ENCODE measurements around the gene TNRC18. TPM values are rescaled to one million over a fixed set of nuclear protein-coding genes. Genes with fewer than 3 reads are reported as not detected.

TNRC18 gene
- total RNA-seq, 1 experiment from 2014 or later: 159 TPM

DNA sequence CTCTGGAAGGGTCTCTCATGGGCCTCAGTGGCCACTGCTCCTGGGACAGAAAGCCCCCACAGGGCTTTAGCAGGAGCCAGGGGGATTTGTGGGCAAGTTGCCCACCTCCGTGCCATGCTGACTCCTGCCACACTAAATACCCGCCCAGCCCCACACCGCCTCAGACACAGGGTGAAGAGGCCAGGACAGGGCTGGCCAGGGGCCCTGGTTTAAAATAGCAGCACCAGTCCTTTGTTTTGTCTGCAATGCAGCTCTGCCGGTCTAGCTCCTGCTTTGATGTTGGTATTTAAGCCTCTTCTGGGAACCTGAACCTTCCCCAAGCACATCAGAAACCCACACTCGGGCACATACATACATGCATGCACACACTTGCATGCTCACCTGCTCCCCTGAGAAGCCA, 14.4 kb upstream of the TNRC18 start:
- DNase-seq: no peak
- no peak overlapping the region for H3K4me2 ChIP-seq
- no peaks in the 10 kb centered on the region for H3K9me2 ChIP-seq (ENCODE audit: insufficient read depth)
- TF ChIP-seq, protein P1, sequence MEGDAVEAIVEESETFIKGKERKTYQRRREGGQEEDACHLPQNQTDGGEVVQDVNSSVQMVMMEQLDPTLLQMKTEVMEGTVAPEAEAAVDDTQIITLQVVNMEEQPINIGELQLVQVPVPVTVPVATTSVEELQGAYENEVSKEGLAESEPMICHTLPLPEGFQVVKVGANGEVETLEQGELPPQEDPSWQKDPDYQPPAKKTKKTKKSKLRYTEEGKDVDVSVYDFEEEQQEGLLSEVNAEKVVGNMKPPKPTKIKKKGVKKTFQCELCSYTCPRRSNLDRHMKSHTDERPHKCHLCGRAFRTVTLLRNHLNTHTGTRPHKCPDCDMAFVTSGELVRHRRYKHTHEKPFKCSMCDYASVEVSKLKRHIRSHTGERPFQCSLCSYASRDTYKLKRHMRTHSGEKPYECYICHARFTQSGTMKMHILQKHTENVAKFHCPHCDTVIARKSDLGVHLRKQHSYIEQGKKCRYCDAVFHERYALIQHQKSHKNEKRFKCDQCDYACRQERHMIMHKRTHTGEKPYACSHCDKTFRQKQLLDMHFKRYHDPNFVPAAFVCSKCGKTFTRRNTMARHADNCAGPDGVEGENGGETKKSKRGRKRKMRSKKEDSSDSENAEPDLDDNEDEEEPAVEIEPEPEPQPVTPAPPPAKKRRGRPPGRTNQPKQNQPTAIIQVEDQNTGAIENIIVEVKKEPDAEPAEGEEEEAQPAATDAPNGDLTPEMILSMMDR (conservative IDR thresholded peaks at IDR 0.05): no peak
- TF ChIP-seq EZH2 (IDR thresholded peaks at IDR 0.05; ENCODE audit: low read depth): no peak
- peaks cover 69% of the 10 kb centered on the region for H4K20me1 ChIP-seq (ENCODE audit: insufficient read depth)
- POLR2A ChIA-PET (ENCODE audit: unreplicated experiment): no interaction called here
- no TSS peak for BruUV-seq (replicated peaks)
- intact Hi-C loops (cut with micrococcal nuclease; ENCODE audit: unreplicated experiment): no loop called here
- CTCF ChIA-PET: interaction anchor here (0.6 to 0.7 kb wide), 2 partner anchors 193 to 199 kb away, joined by 4 to 7 read pairs; no protein-coding TSS in a partner anchor
- no peaks in the 10 kb centered on the region for H3K27me3 ChIP-seq (ENCODE audit: insufficient read depth, low read depth)
- H3K79me2 ChIP-seq (ENCODE audit: low read depth): peaks cover 4% of the 10 kb centered on the region; the same call in 1 of the 2 replicates
- H3K36me3 ChIP-seq (ENCODE audit: low read depth): 0 out of 2 replicates have a peak, but pooled peaks cover 4% of the 10 kb centered on the region
- H2AFZ ChIP-seq: no peak overlapping the region
- no peak overlapping the region for H3K4me3 ChIP-seq
- 0 out of 2 replicates have a peak, but pooled peaks cover 4% of the 10 kb centered on the region for H3K9me3 ChIP-seq (ENCODE audit: insufficient read depth, low read depth)
- no peaks in the 10 kb centered on the region for H3K4me1 ChIP-seq (replicated peaks; ENCODE audit: insufficient read depth)
- H3F3A ChIP-seq (ENCODE audit: insufficient read depth, low read depth): peaks cover 20% of the 10 kb centered on the region; the same call in 1 of the 2 replicates
- H3K27ac ChIP-seq: no peak overlapping the region

DNA sequence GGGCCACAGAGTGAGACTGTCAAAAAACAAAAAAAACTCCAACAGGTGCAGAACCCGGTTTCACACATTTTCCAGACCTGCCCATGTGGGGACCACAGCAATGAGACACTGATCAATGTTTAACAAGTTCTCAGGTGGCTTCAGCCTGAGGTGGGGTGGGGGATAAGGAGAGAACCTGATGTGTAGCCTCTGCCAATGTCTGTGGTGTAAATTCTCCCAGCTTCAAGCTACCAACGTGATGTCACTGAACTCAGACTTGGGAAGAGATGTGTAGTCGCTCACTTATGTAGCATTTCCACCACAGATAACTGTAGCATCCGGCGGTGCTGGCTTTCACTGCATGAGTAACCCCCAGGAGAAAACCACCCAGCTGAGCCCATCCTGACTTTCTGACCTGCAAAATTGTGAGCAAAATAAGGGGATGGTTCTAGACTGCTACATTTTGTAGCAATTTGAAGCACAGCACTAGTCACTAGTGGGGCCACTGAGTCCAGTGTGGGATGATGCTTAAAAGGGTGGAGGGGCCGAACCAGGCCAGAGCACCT, 13.8 kb upstream of the TNRC18 start:
- 0 out of 2 replicates have a peak, but pooled peaks cover 6% of the 10 kb centered on the region for H3K36me3 ChIP-seq (ENCODE audit: low read depth)
- peaks cover 69% of the 10 kb centered on the region for H4K20me1 ChIP-seq (ENCODE audit: insufficient read depth)
- peaks cover 10% of the 10 kb centered on the region for H3K79me2 ChIP-seq (ENCODE audit: low read depth)
- no peak for TF ChIP-seq EZH2 (IDR thresholded peaks at IDR 0.05; ENCODE audit: low read depth)
- TF ChIP-seq, protein P1 (conservative IDR thresholded peaks at IDR 0.05): no peak
- H3F3A ChIP-seq (ENCODE audit: insufficient read depth, low read depth): peaks cover 19% of the 10 kb centered on the region; the same call in 1 of the 2 replicates
- no peaks in the 10 kb centered on the region for H3K27me3 ChIP-seq (ENCODE audit: insufficient read depth, low read depth)
- no peak overlapping the region for H3K27ac ChIP-seq
- H3K4me1 ChIP-seq (replicated peaks; ENCODE audit: insufficient read depth): no peaks in the 10 kb centered on the region
- ChIA-PET POLR2A (ENCODE audit: unreplicated experiment) (interaction anchor here (0.6 kb wide), 1 partner anchor 48 kb away, joined by 15 read pairs; no protein-coding TSS in a partner anchor), CTCF (no interaction called here)
- H3K9me2 ChIP-seq (ENCODE audit: insufficient read depth): no peaks in the 10 kb centered on the region
- H2AFZ ChIP-seq: no peak overlapping the region
- no peak overlapping the region for H3K4me3 ChIP-seq
- BruUV-seq (replicated peaks): no TSS peak
- DNase-seq: no peak
- intact Hi-C loops (cut with micrococcal nuclease; ENCODE audit: unreplicated experiment): no loop called here
- H3K4me2 ChIP-seq: no peak overlapping the region
- H3K9me3 ChIP-seq (ENCODE audit: insufficient read depth, low read depth): 0 out of 2 replicates have a peak, but pooled peaks cover 5% of the 10 kb centered on the region

DNA sequence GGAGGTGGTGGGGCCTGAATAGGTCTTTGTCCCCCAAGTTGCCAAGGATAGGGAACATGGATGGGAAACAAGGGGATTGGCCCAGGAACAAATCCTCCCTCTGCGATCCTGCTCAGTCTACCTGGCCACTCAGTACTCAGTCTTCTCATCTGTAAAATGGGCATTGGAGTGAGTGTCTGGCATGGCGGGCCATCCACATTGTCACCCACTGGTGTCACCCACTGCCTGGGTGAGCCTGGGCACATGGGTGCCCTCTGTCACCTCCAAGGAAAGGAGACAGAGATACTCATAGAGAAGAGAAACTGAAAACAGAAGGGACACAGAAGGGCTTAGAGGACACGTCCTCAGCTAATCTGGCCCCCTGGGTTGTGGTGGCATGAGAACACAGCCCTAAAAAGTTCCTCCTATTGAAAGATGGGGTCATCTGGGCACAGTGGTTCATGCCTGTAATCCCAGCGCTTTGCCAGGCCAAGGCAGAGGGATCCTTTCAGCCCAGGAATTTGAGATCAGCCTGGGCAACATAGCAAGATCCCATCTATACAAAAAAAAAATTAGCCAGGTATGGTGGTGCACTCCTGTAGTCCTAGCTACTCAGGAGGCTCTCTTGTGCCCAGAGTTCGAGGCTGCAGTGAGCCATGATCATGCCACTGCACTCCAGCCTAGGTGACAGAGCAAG, 12.5 kb upstream of the TNRC18 start:
- H3K4me2 ChIP-seq: no peak overlapping the region
- H3F3A ChIP-seq (ENCODE audit: insufficient read depth, low read depth): peaks cover 18% of the 10 kb centered on the region; the same call in 1 of the 2 replicates
- H3K9me2 ChIP-seq (ENCODE audit: insufficient read depth): no peaks in the 10 kb centered on the region
- H2AFZ ChIP-seq: no peak overlapping the region
- H4K20me1 ChIP-seq (ENCODE audit: insufficient read depth): peaks cover 74% of the 10 kb centered on the region
- no peaks in the 10 kb centered on the region for H3K4me1 ChIP-seq (replicated peaks; ENCODE audit: insufficient read depth)
- DNase-seq: no peak
- H3K79me2 ChIP-seq (ENCODE audit: low read depth): peaks cover 23% of the 10 kb centered on the region
- no peak overlapping the region for H3K27ac ChIP-seq
- H3K36me3 ChIP-seq (ENCODE audit: low read depth): 0 out of 2 replicates have a peak, but pooled peaks cover 6% of the 10 kb centered on the region
- intact Hi-C loops (cut with micrococcal nuclease; ENCODE audit: unreplicated experiment): no loop called here
- POLR2A ChIA-PET (ENCODE audit: unreplicated experiment): no interaction called here
- H3K4me3 ChIP-seq: no peak overlapping the region
- TF ChIP-seq EZH2 (IDR thresholded peaks at IDR 0.05; ENCODE audit: low read depth): no peak
- TF ChIP-seq, protein P1 (conservative IDR thresholded peaks at IDR 0.05): no peak
- no peaks in the 10 kb centered on the region for H3K27me3 ChIP-seq (ENCODE audit: insufficient read depth, low read depth)
- 0 out of 2 replicates have a peak, but pooled peaks cover 5% of the 10 kb centered on the region for H3K9me3 ChIP-seq (ENCODE audit: insufficient read depth, low read depth)
- CTCF ChIA-PET: no interaction called here
- BruUV-seq (replicated peaks): no TSS peak
